ENCODE results near the gene POLR2A. TPM values are rescaled to one million over a fixed set of nuclear protein-coding genes. Genes with fewer than 3 reads are reported as not detected.

The POLR2A gene
- total and polyA plus RNA-seq, 2 of the 13 experiments (the other 11 are each of a cell fraction or from before 2014, with no cell fraction given), result 17.8 to 18.3 TPM

GRCh38 chr17:7523033-7523432, 38.9 kb downstream of the POLR2A start (continued):
- TF ChIP-seq ZBED4 (CRISPR knock-in tag; IDR thresholded peaks at IDR 0.05; ENCODE audit: borderline replicate concordance) (no peak), SKI (IDR thresholded peaks at IDR 0.05; ENCODE audit: partially characterized antibody) (no peak), MXD4 (CRISPR knock-in tag; IDR thresholded peaks at IDR 0.05) (no peak)

- POLR2A ChIA-PET, result no interaction called here
- no peaks in the 10 kb centered on the region for H3K36me3 ChIP-seq (replicated peaks in 1 of 2; ENCODE audit: control insufficient read depth in 1 of 2, insufficient read depth in 2 of 2, low read length in 2 of 2)
- TF ChIP-seq ARNT2 (CRISPR knock-in tag; IDR thresholded peaks at IDR 0.05; ENCODE audit: low read depth) (no peak), ELF3 (CRISPR knock-in tag; IDR thresholded peaks at IDR 0.05) (no peak), HNF1B (CRISPR knock-in tag; IDR thresholded peaks at IDR 0.05) (no peak), HINFP (CRISPR knock-in tag; IDR thresholded peaks at IDR 0.05; ENCODE audit: low read depth) (no peak), DDIT3 (CRISPR knock-in tag; IDR thresholded peaks at IDR 0.05) (no peak), MTA1 (CRISPR knock-in tag; IDR thresholded peaks at IDR 0.05; ENCODE audit: borderline replicate concordance) (no peak), ZNF225 (CRISPR knock-in tag; IDR thresholded peaks at IDR 0.05) (no peak), HNRNPUL1 (IDR thresholded peaks at IDR 0.05; ENCODE audit: low read depth, low read length) (no peak), FOXC1 (CRISPR knock-in tag; IDR thresholded peaks at IDR 0.05; ENCODE audit: borderline replicate concordance) (no peak), ZNF138 (CRISPR knock-in tag; IDR thresholded peaks at IDR 0.05; ENCODE audit: low read depth) (no peak)
- H3K9me3 ChIP-seq (ENCODE audit: low read length), result no peaks in the 10 kb centered on the region
- no peak overlapping the region for H3K4me3 ChIP-seq (replicated peaks in 1 of 3; ENCODE audit: insufficient read depth in 1 of 3, low read depth in 2 of 3, low read length in 3 of 3)
- H3K4me1 ChIP-seq (ENCODE audit: insufficient read depth, low read length), result peaks cover 27% of the 10 kb centered on the region
- H3K27ac ChIP-seq (ENCODE audit: extremely low read length, insufficient read depth, low read length), result no peak overlapping the region
- in situ Hi-C loops (cut with HindIII; ENCODE audit: extremely low pct_ligation_motif_present, low pct_unique_long_range_greater_than_20kb), result no loop called here
- no peak for DNase-seq (ENCODE audit: low spot score)
- no peaks in the 10 kb centered on the region for H3K79me2 ChIP-seq (ENCODE audit: insufficient read depth, low read length)
- no peak overlapping the region for H3K4me2 ChIP-seq (ENCODE audit: low read depth, low read length)
- peaks cover 0 to 1% of the 10 kb centered on the region in 2 experiments; a peak in 1 of 5 replicates for H3K27me3 ChIP-seq (ENCODE audit: control insufficient read depth in 1 of 2, insufficient read depth in 2 of 2, low read length in 2 of 2)
- CTCF ChIA-PET (ENCODE audit: low intra/inter-chr PET ratio, low total read pairs), result no interaction called here
- intact Hi-C loops (cut with micrococcal nuclease; ENCODE audit: unreplicated experiment), result no loop called here
- no peaks in the 10 kb centered on the region for H4K20me1 ChIP-seq (ENCODE audit: insufficient read depth, low read length)
- no TSS peak for BruUV-seq (replicated peaks)
- FAIRE-seq, result no peak
- H2AFZ ChIP-seq (ENCODE audit: low read length), result no peak overlapping the region
- no peak for ATAC-seq
- no peak overlapping the region for H3K9ac ChIP-seq (ENCODE audit: insufficient read depth, low read depth, low read length)
These were observed 44.7 kb downstream of the POLR2A start for GRCh38 chr17:7528842-7529241.

All from HepG2 (cell line).